ENCODE results near the gene CASS4. TPM values are rescaled to one million over a fixed set of nuclear protein-coding genes. Genes with fewer than 3 reads are reported as not detected.

Gene CASS4
- total and polyA plus RNA-seq, 2 donors (not counting 3 experiments of a cell fraction or from before 2014, with no cell fraction given) = not detected

DNA sequence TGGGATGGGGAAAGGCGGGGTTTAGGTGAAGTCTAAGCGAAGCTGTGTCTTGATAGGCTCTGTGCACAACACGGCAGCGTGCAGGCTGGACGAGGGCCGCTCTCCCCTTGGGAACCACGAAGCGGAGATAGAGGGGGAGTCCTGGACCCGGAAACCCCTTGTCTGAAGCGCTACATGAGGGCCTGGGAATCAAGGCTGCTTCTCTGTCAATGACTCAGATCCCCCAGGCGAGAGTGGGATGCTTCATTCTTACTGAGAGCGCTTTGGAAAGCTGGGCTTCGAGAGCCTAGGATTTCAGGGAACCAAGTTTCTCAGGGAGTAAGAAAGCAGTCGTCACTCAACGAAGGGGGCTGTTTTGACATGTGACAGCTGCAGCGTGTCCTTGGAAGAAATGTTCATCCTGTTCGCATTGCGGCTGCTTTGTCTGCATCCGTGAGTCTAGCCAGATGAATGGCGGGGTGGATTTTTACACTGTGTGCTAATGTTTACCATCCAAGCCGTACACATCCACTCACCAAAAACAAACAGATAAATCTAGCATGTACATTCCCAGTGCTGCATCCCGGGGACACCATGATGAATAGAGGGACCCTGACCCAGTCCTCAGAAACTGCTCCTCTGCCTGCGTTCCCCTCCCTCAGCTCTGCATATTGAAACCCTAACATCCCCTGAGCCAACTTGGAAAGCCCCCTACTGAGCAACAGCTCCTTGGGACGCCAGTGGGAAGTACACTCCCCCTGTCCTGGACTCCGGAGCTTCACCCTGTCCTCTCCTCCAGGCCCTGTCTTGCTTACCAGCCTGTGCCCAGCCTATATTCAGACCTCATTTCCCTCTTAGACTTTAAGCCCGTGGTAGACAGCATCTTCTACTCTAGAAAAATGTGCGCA lies 31.8 kb downstream of the CASS4 start:
- TF ChIP-seq POLR2A (IDR thresholded peaks at IDR 0.05; ENCODE audit: low read depth, low read length) (no peak), EZH2 (IDR thresholded peaks at IDR 0.05; ENCODE audit: borderline replicate concordance, low read depth, low read length, severe bottlenecking) (no peak), GATA2 (IDR thresholded peaks at IDR 0.05; ENCODE audit: insufficient read depth, insufficient read length, low read depth, low read length) (no peak), MYC (IDR thresholded peaks at IDR 0.05; ENCODE audit: low read depth, low read length) (no peak), POLR2AphosphoS5 (IDR thresholded peaks at IDR 0.05; ENCODE audit: insufficient read depth, low read depth, low read length) (no peak), JUN (IDR thresholded peaks at IDR 0.05; ENCODE audit: borderline replicate concordance, insufficient read depth, insufficient read length, low read depth) (no peak), FOS (IDR thresholded peaks at IDR 0.05; ENCODE audit: borderline replicate concordance, insufficient read depth, low read length) (no peak)
- TF ChIP-seq, protein P1, sequence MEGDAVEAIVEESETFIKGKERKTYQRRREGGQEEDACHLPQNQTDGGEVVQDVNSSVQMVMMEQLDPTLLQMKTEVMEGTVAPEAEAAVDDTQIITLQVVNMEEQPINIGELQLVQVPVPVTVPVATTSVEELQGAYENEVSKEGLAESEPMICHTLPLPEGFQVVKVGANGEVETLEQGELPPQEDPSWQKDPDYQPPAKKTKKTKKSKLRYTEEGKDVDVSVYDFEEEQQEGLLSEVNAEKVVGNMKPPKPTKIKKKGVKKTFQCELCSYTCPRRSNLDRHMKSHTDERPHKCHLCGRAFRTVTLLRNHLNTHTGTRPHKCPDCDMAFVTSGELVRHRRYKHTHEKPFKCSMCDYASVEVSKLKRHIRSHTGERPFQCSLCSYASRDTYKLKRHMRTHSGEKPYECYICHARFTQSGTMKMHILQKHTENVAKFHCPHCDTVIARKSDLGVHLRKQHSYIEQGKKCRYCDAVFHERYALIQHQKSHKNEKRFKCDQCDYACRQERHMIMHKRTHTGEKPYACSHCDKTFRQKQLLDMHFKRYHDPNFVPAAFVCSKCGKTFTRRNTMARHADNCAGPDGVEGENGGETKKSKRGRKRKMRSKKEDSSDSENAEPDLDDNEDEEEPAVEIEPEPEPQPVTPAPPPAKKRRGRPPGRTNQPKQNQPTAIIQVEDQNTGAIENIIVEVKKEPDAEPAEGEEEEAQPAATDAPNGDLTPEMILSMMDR (IDR thresholded peaks at IDR 0.05; ENCODE audit: extremely low read depth in 1 of 2, insufficient read depth in 1 of 2, low read depth in 1 of 2, low read length in 2 of 2) = no peak
- TF ChIP-seq, protein P2, sequence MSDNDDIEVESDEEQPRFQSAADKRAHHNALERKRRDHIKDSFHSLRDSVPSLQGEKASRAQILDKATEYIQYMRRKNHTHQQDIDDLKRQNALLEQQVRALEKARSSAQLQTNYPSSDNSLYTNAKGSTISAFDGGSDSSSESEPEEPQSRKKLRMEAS (IDR thresholded peaks at IDR 0.05; ENCODE audit: insufficient read depth, insufficient read length) = no peak
- no TSS peak for BruUV-seq (replicated peaks)

More for the DNA sequence above, 31.8 kb downstream of the CASS4 start:
- no peak overlapping the region for H2AFZ ChIP-seq (ENCODE audit: low read depth, low read length)
- no peaks in the 10 kb centered on the region for H3K9me1 ChIP-seq (replicated peaks; ENCODE audit: control insufficient read depth, extremely low read depth, insufficient read depth, low read length)
- intact Hi-C loops (cut with micrococcal nuclease) = no loop called here
- H4K20me1 ChIP-seq (replicated peaks; ENCODE audit: control insufficient read depth, extremely low read depth, insufficient read depth, low read length) = no peaks in the 10 kb centered on the region
- FAIRE-seq (no peak), DNase-seq (ENCODE audit: low read depth, low spot score) (no peak)
- CTCF ChIA-PET = interaction anchor here (1.8 kb wide), 1 partner anchor 16 kb away, joined by 6 read pairs; no protein-coding TSS in a partner anchor
- no peaks in the 10 kb centered on the region for H3K9me3 ChIP-seq (replicated peaks; ENCODE audit: control insufficient read depth, insufficient read depth, low read length)
- no peak overlapping the region for H3K4me2 ChIP-seq (ENCODE audit: insufficient read depth, low read length)
- H3K4me1 ChIP-seq (ENCODE audit: control insufficient read depth, extremely low read depth, insufficient read depth, low read length) = no peaks in the 10 kb centered on the region
- no peak overlapping the region for H3K9ac ChIP-seq (replicated peaks; ENCODE audit: extremely low read depth, insufficient read depth, low read length)
- no peaks in the 10 kb centered on the region for H3K79me2 ChIP-seq (ENCODE audit: control insufficient read depth, insufficient read depth, low read length)
- POLR2A ChIA-PET = no interaction called here
- H3K27ac ChIP-seq (ENCODE audit: insufficient read depth, low read depth, low read length) = no peak overlapping the region
- no peak overlapping the region for H3K4me3 ChIP-seq (replicated peaks in 1 of 3; ENCODE audit: insufficient read depth in 1 of 3, low read depth in 1 of 3, low read length in 3 of 3)
- H3K27me3 ChIP-seq (ENCODE audit: control insufficient read depth in 2 of 2, insufficient read depth in 2 of 2, low read length in 2 of 2) = peaks cover 4 to 12% of the 10 kb centered on the region in 2 experiments
- dilution Hi-C loops (cut with MboI; ENCODE audit: extremely low pct_ligation_motif_present, low sequenced_read_pairs) = no loop called here
- H3K36me3 ChIP-seq (ENCODE audit: control insufficient read depth in 2 of 2, extremely low read depth in 1 of 2, insufficient read depth in 2 of 2, low read length in 2 of 2) = no peaks in the 10 kb centered on the region
